PC-9 (cell line): ENCODE results near the gene PRKG1. TPM values are rescaled to one million over a fixed set of nuclear protein-coding genes. Genes with fewer than 3 reads are reported as not detected.

Experiments used
- BruUV-seq: library from RNA; stranded (reverse); fragments of 400-500 nt; replicated peaks from 2 replicates; lab custom pipeline; 2021; lab: Mats Ljungman, UMichigan
- CTCF ChIA-PET: fragments of 300-600 bp; sonication (Branson Sonifier 250); formaldehyde crosslinking; loops from one replicate; lab custom pipeline; 2022; ENCODE audit warnings: antibody characterized with exemption; lab: Charles Lee
- POLR2A ChIA-PET: fragments of 300-600 bp; sonication (Branson Sonifier 250); formaldehyde crosslinking; loops from one replicate; lab custom pipeline; 2022; ENCODE audit warnings: antibody characterized with exemption; ENCODE audit not compliant: unreplicated experiment; lab: Charles Lee
- DNase-seq, 2 experiments: peaks; one replicate each; pipeline versions ENCODE4 v3.0.0 to v3.0.0-alpha.2; 2015 to 2022; ENCODE audit warnings: mixed read lengths in 1 of 2
- H2AFZ ChIP-seq: fragments of 200-600 bp; sonication (generic); 2 replicates; pipeline ENCODE4 v1.8.1; 2017; ENCODE audit warnings: antibody characterized with exemption
- H3F3A ChIP-seq: fragments of 200-600 bp; sonication (generic); 2 replicates; pipeline ENCODE4 v1.8.1; 2017; ENCODE audit warnings: antibody characterized with exemption, mild to moderate bottlenecking, low read depth; ENCODE audit not compliant: insufficient read depth
- H3K27ac ChIP-seq: fragments of 200-600 bp; sonication (generic); 2 replicates; pipeline ENCODE4 v1.6.1; 2016; ENCODE audit warnings: mixed run types
- H3K27me3 ChIP-seq: fragments of 200-600 bp; sonication (generic); 2 replicates; pipeline ENCODE4 v1.6.1; 2016; ENCODE audit warnings: low read depth, mixed run types; ENCODE audit not compliant: insufficient read depth
- H3K36me3 ChIP-seq: fragments of 200-600 bp; sonication (generic); 2 replicates; pipeline ENCODE4 v1.6.1; 2016; ENCODE audit warnings: low read depth, mixed run types
- H3K4me1 ChIP-seq: fragments of 200-600 bp; sonication (generic); replicated peaks from 2 replicates; pipeline ENCODE4 v1.6.1; 2016; ENCODE audit warnings: mixed run types; ENCODE audit not compliant: insufficient read depth
- H3K4me2 ChIP-seq: fragments of 200-600 bp; sonication (generic); 2 replicates; pipeline ENCODE4 v1.6.1; 2017; ENCODE audit warnings: mixed run types
- H3K4me3 ChIP-seq: fragments of 200-600 bp; sonication (generic); 2 replicates; pipeline ENCODE4 v1.6.1; 2016; ENCODE audit warnings: mixed run types
- H3K79me2 ChIP-seq: fragments of 200-600 bp; sonication (generic); 2 replicates; pipeline ENCODE4 v1.6.1; 2017; ENCODE audit warnings: low read depth, mixed run types
- H3K9me2 ChIP-seq: fragments of 200-600 bp; sonication (generic); 2 replicates; pipeline ENCODE4 v1.8.1; 2017; ENCODE audit warnings: mild to moderate bottlenecking; ENCODE audit not compliant: insufficient read depth
- H3K9me3 ChIP-seq: fragments of 200-600 bp; sonication (generic); 2 replicates; pipeline ENCODE4 v1.8.1; 2016; ENCODE audit warnings: low read depth; ENCODE audit not compliant: insufficient read depth
- H4K20me1 ChIP-seq: fragments of 200-600 bp; sonication (generic); 2 replicates; pipeline ENCODE4 v1.8.1; 2017; ENCODE audit not compliant: insufficient read depth
- CTCF ChIP-seq: fragments of 200-600 bp; sonication (generic); conservative IDR thresholded peaks from 2 replicates; pipeline ENCODE4 v1.6.1; 2017; ENCODE audit warnings: mixed run types, antibody characterized with exemption, mild to moderate bottlenecking, moderate library complexity
- EZH2 ChIP-seq: fragments of 200-600 bp; sonication (generic); IDR thresholded peaks from 2 replicates; pipeline ENCODE4 v1.8.0; 2017; ENCODE audit warnings: antibody characterized with exemption, low read depth
- intact Hi-C: fragments of 100-400 bp; cut with micrococcal nuclease; formaldehyde crosslinking; loops from one replicate; pipeline ENCODE4 v1.10.0; 2022; ENCODE audit not compliant: unreplicated experiment
- total RNA-seq: library from RNA; stranded (reverse); gene quantifications from 2 replicates; pipeline ENCODE4 v1.2.3, GENCODE V29; 2021

PRKG1 gene
- total RNA-seq, 1 experiment from 2014 or later: 0.70 TPM

GRCh38 chr10:51590818-51591217 is 516.5 kb downstream of the PRKG1 start:
- Histone ChIP-seq H3K27ac (no peak overlapping the region), H3K9me3 (no peaks in the 10 kb centered on the region), H3K79me2 (no peaks in the 10 kb centered on the region), H2AFZ (no peak overlapping the region), H3K4me1 (no peaks in the 10 kb centered on the region), H3K36me3 (no peaks in the 10 kb centered on the region), H3F3A (no peaks in the 10 kb centered on the region), H3K9me2 (no peaks in the 10 kb centered on the region), H3K4me2 (no peak overlapping the region), H3K4me3 (no peak overlapping the region), H4K20me1 (no peaks in the 10 kb centered on the region), H3K27me3 (no peaks in the 10 kb centered on the region)
- no peak for TF ChIP-seq CTCF
- CTCF ChIA-PET: no interaction called here
- POLR2A ChIA-PET: no interaction called here
- no peak for DNase-seq
- intact Hi-C loops: no loop called here
- no TSS peak for BruUV-seq

GRCh38 chr10:51596695-51597094 is 522.4 kb downstream of the PRKG1 start:
- no peak overlapping the region for H3K4me3 ChIP-seq
- H3K27me3 ChIP-seq: no peaks in the 10 kb centered on the region
- no peaks in the 10 kb centered on the region for H3K36me3 ChIP-seq
- DNase-seq: no peak
- no peak overlapping the region for H2AFZ ChIP-seq
- no peak overlapping the region for H3K27ac ChIP-seq
- no peak overlapping the region for H3K4me2 ChIP-seq
- intact Hi-C loops: no loop called here
- ChIA-PET CTCF (no interaction called here), POLR2A (no interaction called here)
- no peaks in the 10 kb centered on the region for H4K20me1 ChIP-seq
- no peaks in the 10 kb centered on the region for H3K9me3 ChIP-seq
- no peak for TF ChIP-seq CTCF
- no peak for TF ChIP-seq EZH2
- no peaks in the 10 kb centered on the region for H3K4me1 ChIP-seq
- no TSS peak for BruUV-seq
- H3K79me2 ChIP-seq: no peaks in the 10 kb centered on the region
- H3F3A ChIP-seq: no peaks in the 10 kb centered on the region
- H3K9me2 ChIP-seq: no peaks in the 10 kb centered on the region

- no peaks in the 10 kb centered on the region for H3K36me3 ChIP-seq
- ChIA-PET POLR2A (interaction anchor here (0.6 kb wide), 2 partner anchors 101 to 169 kb away, joined by 6 to 7 read pairs; no protein-coding TSS in a partner anchor), CTCF (interaction anchor here (0.6 kb wide), 1 partner anchor 48 kb away, joined by 3 read pairs; no protein-coding TSS in a partner anchor)
- no peaks in the 10 kb centered on the region for H4K20me1 ChIP-seq
- TF ChIP-seq CTCF: no peak
- H3K9me3 ChIP-seq: no peaks in the 10 kb centered on the region
- no peaks in the 10 kb centered on the region for H3K9me2 ChIP-seq
- no peak for DNase-seq
- no peaks in the 10 kb centered on the region for H3K27me3 ChIP-seq
- H3K4me3 ChIP-seq: no peak overlapping the region
- no peak overlapping the region for H2AFZ ChIP-seq
- intact Hi-C loops: no loop called here
- H3K79me2 ChIP-seq: no peaks in the 10 kb centered on the region
- no peak overlapping the region for H3K27ac ChIP-seq
- H3K4me2 ChIP-seq: no peak overlapping the region
- H3K4me1 ChIP-seq: no peaks in the 10 kb centered on the region
- no TSS peak for BruUV-seq
- H3F3A ChIP-seq: no peaks in the 10 kb centered on the region
Observed at GRCh38 chr10:51599647-51600046, 525.4 kb downstream of the PRKG1 start.
